ENCODE measurements around the gene SLC25A19. TPM values are rescaled to one million over a fixed set of nuclear protein-coding genes. Genes with fewer than 3 reads are reported as not detected.

SLC25A19 gene
- total RNA-seq, 1 donor from 2014 or later, result 12.8 TPM

DNA sequence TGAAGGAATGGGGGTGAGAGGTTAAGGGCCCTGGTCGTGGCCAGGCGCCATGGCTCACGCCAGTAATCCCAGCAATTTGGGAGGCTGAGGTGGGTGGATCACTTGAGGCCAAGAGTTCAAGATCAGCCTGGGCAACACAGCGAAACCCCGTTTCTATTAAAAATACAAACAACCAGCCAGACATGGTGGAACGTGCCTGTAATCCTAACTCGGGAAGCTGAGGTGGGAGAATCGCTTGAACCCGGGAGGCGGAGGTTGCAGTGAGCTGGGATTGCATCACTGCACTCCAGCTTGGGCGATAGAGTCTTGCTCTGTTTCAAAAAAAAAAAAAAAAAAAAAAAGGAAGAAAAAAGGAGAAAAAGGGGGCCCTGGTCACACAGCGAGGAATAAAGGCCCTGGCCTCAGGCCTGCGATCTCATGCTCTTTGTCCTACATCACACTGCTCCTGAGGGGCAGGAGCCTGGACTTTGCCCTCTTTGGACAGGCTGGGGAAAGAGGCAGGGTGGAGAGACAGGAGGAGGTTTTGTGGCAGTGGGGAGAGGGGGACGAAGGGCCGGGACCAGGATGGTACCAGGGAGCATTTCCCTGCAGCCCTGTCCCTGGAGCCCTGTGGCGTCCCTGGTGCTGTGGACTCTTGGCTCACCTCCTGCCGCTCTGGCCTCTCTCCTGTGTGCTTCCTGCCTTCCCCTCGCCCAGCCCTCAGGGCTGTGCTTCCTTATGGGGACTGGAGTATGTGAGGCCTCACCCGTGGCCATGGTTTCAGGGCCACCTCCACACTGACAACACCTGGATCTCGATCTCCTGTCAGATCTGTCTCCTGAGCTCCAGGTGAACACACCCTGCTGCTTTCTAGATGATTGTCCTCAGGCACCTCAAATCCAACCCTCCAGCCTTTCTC is 19.7 kb upstream of the SLC25A19 start:
- H3K27ac Mint-ChIP-seq (ENCODE audit: unreplicated experiment), result no peak overlapping the region
- FAIRE-seq, result no peak
- no peak overlapping the region for H3K27ac ChIP-seq (ENCODE audit: low read depth, low read length)

GRCh38 chr17:75307957-75308731 is 18.9 kb upstream of the SLC25A19 start:
- Histone ChIP-seq H3K27ac (ENCODE audit: low read depth, low read length) (no peak overlapping the region), H3K27me3 (ENCODE audit: insufficient read depth, low read length) (no peaks in the 10 kb centered on the region), H3K79me2 (ENCODE audit: insufficient read depth, low read length) (no peaks in the 10 kb centered on the region), H2AFZ (ENCODE audit: low read depth, low read length) (no peak overlapping the region), H3K36me3 (ENCODE audit: insufficient read depth, low read length) (no peaks in the 10 kb centered on the region), H3K4me1 (ENCODE audit: insufficient read depth, low read length) (no peaks in the 10 kb centered on the region), H4K20me1 (ENCODE audit: insufficient read depth, low read length) (no peaks in the 10 kb centered on the region), H3K9me3 (ENCODE audit: insufficient read depth, low read depth, low read length) (no peaks in the 10 kb centered on the region), H3K9ac (ENCODE audit: low read length) (no peak overlapping the region), H3K4me3 (ENCODE audit: insufficient read depth, low read depth, low read length) (no peak overlapping the region), H3K4me2 (ENCODE audit: low read length) (no peak overlapping the region)
- FAIRE-seq (no peak), DNase-seq (ENCODE audit: low read depth) (no peak)
- no peak for TF ChIP-seq CTCF (IDR thresholded peaks at IDR 0.05; ENCODE audit: insufficient read depth, low read depth, low read length)
- TF ChIP-seq EZH2 (IDR thresholded peaks at IDR 0.05; ENCODE audit: insufficient read depth, low read length), result no peak
- H3K4me3 Mint-ChIP-seq (ENCODE audit: unreplicated experiment), result peak overlapping the region; percentile 20
- peaks cover 7% of the 10 kb centered on the region for H3K36me3 Mint-ChIP-seq (ENCODE audit: low read depth, unreplicated experiment)
- no peaks in the 10 kb centered on the region for H3K9me3 Mint-ChIP-seq (ENCODE audit: unreplicated experiment)
- no peaks in the 10 kb centered on the region for H3K27me3 Mint-ChIP-seq (ENCODE audit: low read depth, unreplicated experiment)
- peak overlapping the region; percentile 72 for H3K27ac Mint-ChIP-seq (ENCODE audit: unreplicated experiment)
- H3K4me1 Mint-ChIP-seq (ENCODE audit: low read depth, unreplicated experiment), result peaks cover 7% of the 10 kb centered on the region

More for the DNA sequence above, 19.7 kb upstream of the SLC25A19 start:
- Histone ChIP-seq H2AFZ (ENCODE audit: low read depth, low read length) (no peak overlapping the region), H3K9ac (ENCODE audit: low read length) (no peak overlapping the region), H4K20me1 (ENCODE audit: insufficient read depth, low read length) (no peaks in the 10 kb centered on the region), H3K79me2 (ENCODE audit: insufficient read depth, low read length) (no peaks in the 10 kb centered on the region), H3K9me3 (ENCODE audit: insufficient read depth, low read depth, low read length) (no peaks in the 10 kb centered on the region), H3K4me1 (ENCODE audit: insufficient read depth, low read length) (no peaks in the 10 kb centered on the region), H3K4me2 (ENCODE audit: low read length) (no peak overlapping the region), H3K4me3 (ENCODE audit: insufficient read depth, low read depth, low read length) (no peak overlapping the region), H3K36me3 (ENCODE audit: insufficient read depth, low read length) (no peaks in the 10 kb centered on the region), H3K27me3 (ENCODE audit: insufficient read depth, low read length) (no peaks in the 10 kb centered on the region)
- Mint-ChIP-seq H3K4me1 (ENCODE audit: low read depth, unreplicated experiment) (peaks cover 12% of the 10 kb centered on the region), H3K27me3 (ENCODE audit: low read depth, unreplicated experiment) (no peaks in the 10 kb centered on the region), H3K4me3 (ENCODE audit: unreplicated experiment) (peak overlapping the region; percentile 20), H3K36me3 (ENCODE audit: low read depth, unreplicated experiment) (peaks cover 9% of the 10 kb centered on the region), H3K9me3 (ENCODE audit: unreplicated experiment) (no peaks in the 10 kb centered on the region)
- DNase-seq (ENCODE audit: low read depth), result no peak
- TF ChIP-seq CTCF (IDR thresholded peaks at IDR 0.05; ENCODE audit: insufficient read depth, low read depth, low read length) (no peak), EZH2 (IDR thresholded peaks at IDR 0.05; ENCODE audit: insufficient read depth, low read length) (no peak)
